ENCODE measurements around the gene ZDHHC14.

ZDHHC14 gene

DNA sequence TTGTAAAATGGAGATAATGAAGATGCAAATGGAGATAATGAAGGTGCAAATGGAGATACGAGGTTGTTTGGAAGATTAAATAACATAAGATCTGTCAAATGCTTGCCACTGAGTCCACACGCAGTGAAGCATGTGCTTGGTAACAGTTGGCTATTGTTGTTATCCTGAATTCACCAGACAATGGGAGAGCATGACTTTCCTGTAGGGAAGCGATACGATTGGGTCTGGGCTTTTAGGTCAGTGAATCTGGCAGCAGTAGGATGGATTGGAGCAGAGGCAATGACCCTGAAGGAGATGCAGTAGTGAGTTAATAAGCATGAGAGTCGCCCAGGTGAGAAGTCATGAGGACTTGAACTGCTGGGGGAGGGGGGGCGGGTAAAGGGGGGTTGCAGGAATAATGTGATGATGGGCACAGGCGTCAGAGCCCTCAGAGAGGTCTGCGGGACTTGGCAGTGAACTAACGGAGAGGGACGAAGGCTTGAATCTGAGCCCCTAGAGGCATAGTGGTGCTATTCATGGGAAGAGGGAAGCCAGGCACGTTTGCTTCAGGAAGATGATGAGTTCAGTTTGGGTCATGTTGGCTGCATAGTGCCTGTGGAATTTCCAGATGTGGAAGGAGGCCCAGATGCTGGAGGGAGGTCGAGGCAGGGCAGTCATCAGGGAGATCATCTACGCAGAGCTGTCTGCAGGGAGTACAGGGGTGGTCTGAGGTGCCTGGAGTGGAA lies 55.4 kb downstream of the ZDHHC14 start:
- DNase-seq (ENCODE audit: low spot score), result no peak
- TF ChIP-seq, protein P1, sequence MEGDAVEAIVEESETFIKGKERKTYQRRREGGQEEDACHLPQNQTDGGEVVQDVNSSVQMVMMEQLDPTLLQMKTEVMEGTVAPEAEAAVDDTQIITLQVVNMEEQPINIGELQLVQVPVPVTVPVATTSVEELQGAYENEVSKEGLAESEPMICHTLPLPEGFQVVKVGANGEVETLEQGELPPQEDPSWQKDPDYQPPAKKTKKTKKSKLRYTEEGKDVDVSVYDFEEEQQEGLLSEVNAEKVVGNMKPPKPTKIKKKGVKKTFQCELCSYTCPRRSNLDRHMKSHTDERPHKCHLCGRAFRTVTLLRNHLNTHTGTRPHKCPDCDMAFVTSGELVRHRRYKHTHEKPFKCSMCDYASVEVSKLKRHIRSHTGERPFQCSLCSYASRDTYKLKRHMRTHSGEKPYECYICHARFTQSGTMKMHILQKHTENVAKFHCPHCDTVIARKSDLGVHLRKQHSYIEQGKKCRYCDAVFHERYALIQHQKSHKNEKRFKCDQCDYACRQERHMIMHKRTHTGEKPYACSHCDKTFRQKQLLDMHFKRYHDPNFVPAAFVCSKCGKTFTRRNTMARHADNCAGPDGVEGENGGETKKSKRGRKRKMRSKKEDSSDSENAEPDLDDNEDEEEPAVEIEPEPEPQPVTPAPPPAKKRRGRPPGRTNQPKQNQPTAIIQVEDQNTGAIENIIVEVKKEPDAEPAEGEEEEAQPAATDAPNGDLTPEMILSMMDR (IDR thresholded peaks at IDR 0.05; ENCODE audit: poor library complexity, severe bottlenecking), result no peak
- no peaks in the 10 kb centered on the region for H3K27me3 ChIP-seq (ENCODE audit: insufficient read depth, poor library complexity, severe bottlenecking)
- no peaks in the 10 kb centered on the region for H3K9me3 ChIP-seq (ENCODE audit: severe bottlenecking)
- H3K4me1 ChIP-seq (ENCODE audit: insufficient read depth, poor library complexity, severe bottlenecking), result no peaks in the 10 kb centered on the region
- no peaks in the 10 kb centered on the region; the same call in 1 of the 2 replicates for H3K36me3 ChIP-seq (ENCODE audit: low read depth)
- no peak overlapping the region for H3K27ac ChIP-seq (ENCODE audit: poor library complexity, severe bottlenecking)
- no peak overlapping the region for H3K4me3 ChIP-seq (ENCODE audit: severe bottlenecking)
- no peak for ATAC-seq (ENCODE audit: low read depth)

DNA sequence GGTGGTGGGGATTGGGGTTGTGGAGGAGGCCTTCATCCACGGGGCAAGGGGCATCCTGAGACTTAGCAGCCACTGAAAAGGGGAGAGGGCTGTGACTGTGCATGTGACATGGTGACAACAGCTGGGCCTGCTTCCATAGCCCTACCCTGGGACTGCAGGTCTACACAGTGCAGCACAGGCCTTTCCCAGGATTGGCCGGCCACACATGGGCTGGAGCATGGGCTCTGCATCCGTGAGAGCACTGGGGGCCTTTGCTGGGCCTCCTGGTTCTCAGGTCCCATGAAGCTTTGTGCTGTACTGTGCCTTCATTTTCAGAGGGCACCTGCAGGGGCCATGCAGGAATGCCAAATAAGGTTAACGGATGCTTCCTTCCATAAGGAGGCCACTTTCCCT lies 56.0 kb downstream of the ZDHHC14 start:
- no peaks in the 10 kb centered on the region for H3K9me3 ChIP-seq (ENCODE audit: severe bottlenecking)
- H3K27me3 ChIP-seq (ENCODE audit: insufficient read depth, poor library complexity, severe bottlenecking), result no peaks in the 10 kb centered on the region
- DNase-seq (ENCODE audit: low spot score) (no peak), ATAC-seq (ENCODE audit: low read depth) (no peak)
- no peak overlapping the region for H3K27ac ChIP-seq (ENCODE audit: poor library complexity, severe bottlenecking)
- H3K4me3 ChIP-seq (ENCODE audit: severe bottlenecking), result no peak overlapping the region
- H3K4me1 ChIP-seq (ENCODE audit: insufficient read depth, poor library complexity, severe bottlenecking), result no peaks in the 10 kb centered on the region
- no peaks in the 10 kb centered on the region; the same call in 1 of the 2 replicates for H3K36me3 ChIP-seq (ENCODE audit: low read depth)
- TF ChIP-seq, protein P1 (IDR thresholded peaks at IDR 0.05; ENCODE audit: poor library complexity, severe bottlenecking), result no peak

DNA sequence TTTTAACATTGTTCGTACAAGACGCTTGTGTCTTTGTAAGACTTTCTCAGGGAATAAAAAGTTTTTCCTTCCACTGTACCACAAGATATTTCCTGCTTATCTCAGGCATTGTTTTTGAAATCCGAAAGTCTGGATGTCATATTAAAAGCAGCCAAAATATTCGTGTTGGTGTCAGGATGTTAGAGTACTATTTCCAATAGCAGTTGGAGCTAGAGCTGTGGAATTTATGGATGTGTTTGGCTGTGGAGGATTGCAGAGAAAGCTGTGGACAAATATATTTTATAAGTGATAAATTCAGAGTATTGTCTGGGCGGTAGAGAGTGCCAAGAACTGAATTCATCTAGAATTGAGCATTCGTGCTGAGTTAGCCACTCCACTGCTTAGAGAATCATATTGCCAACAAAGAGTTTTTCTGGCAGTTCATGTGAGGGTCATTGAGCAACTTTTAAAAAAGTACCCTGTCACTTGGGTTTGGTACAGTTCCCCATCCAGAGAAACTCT lies 57.7 kb downstream of the ZDHHC14 start:
- H3K4me3 ChIP-seq (ENCODE audit: severe bottlenecking), result no peak overlapping the region
- no peaks in the 10 kb centered on the region for H3K27me3 ChIP-seq (ENCODE audit: insufficient read depth, poor library complexity, severe bottlenecking)
- TF ChIP-seq, protein P1 (IDR thresholded peaks at IDR 0.05; ENCODE audit: poor library complexity, severe bottlenecking), result no peak
- H3K27ac ChIP-seq (ENCODE audit: poor library complexity, severe bottlenecking), result no peak overlapping the region
- H3K4me1 ChIP-seq (ENCODE audit: insufficient read depth, poor library complexity, severe bottlenecking), result no peaks in the 10 kb centered on the region
- DNase-seq (ENCODE audit: low spot score) (no peak), ATAC-seq (ENCODE audit: low read depth) (no peak)
- H3K9me3 ChIP-seq (ENCODE audit: severe bottlenecking), result no peaks in the 10 kb centered on the region
- no peaks in the 10 kb centered on the region; the same call in 1 of the 2 replicates for H3K36me3 ChIP-seq (ENCODE audit: low read depth)

DNA sequence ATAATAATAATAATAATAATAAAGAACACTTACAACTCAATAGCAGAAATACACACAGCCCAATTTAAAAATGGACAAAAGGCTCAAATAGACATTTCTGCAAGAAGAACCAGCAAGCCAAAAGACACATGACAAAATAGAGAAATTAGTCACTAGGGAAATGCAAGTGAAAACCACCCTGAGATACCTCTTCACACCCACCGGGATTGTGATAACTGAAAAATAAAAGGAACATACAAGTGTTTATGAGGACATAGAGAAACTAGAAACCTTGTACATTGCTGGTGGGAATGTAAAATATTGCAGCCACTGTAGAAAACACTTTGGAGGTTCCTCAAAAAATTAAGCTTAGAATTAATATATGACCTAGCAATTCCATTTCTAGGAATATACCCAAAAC lies 59.2 kb downstream of the ZDHHC14 start:
- ATAC-seq (ENCODE audit: low read depth) (no peak), DNase-seq (ENCODE audit: low spot score) (no peak)
- H3K4me3 ChIP-seq (ENCODE audit: severe bottlenecking), result no peak overlapping the region
- H3K4me1 ChIP-seq (ENCODE audit: insufficient read depth, poor library complexity, severe bottlenecking), result no peaks in the 10 kb centered on the region
- no peaks in the 10 kb centered on the region; the same call in 1 of the 2 replicates for H3K36me3 ChIP-seq (ENCODE audit: low read depth)
- H3K9me3 ChIP-seq (ENCODE audit: severe bottlenecking), result no peaks in the 10 kb centered on the region
- TF ChIP-seq, protein P1 (IDR thresholded peaks at IDR 0.05; ENCODE audit: poor library complexity, severe bottlenecking), result no peak
- H3K27ac ChIP-seq (ENCODE audit: poor library complexity, severe bottlenecking), result no peak overlapping the region
- no peaks in the 10 kb centered on the region for H3K27me3 ChIP-seq (ENCODE audit: insufficient read depth, poor library complexity, severe bottlenecking)

- Histone ChIP-seq H3K27ac (ENCODE audit: poor library complexity, severe bottlenecking) (no peak overlapping the region), H3K4me1 (ENCODE audit: insufficient read depth, poor library complexity, severe bottlenecking) (no peaks in the 10 kb centered on the region), H3K27me3 (ENCODE audit: insufficient read depth, poor library complexity, severe bottlenecking) (no peaks in the 10 kb centered on the region), H3K4me3 (ENCODE audit: severe bottlenecking) (no peak overlapping the region), H3K36me3 (ENCODE audit: low read depth) (no peaks in the 10 kb centered on the region; the same call in 1 of the 2 replicates), H3K9me3 (ENCODE audit: severe bottlenecking) (no peaks in the 10 kb centered on the region)
- TF ChIP-seq, protein P1 (IDR thresholded peaks at IDR 0.05; ENCODE audit: poor library complexity, severe bottlenecking), result no peak
- no peak for DNase-seq (ENCODE audit: low spot score)
- ATAC-seq (ENCODE audit: low read depth), result no peak
Observed at GRCh38 chr6:157442291-157442690, 61.3 kb downstream of the ZDHHC14 start.
